Ovary (tissue), 3 donors: Measurements from ENCODE around the gene CHID1.

Source experiments
- CTCF ChIP-seq, 3 donors: fragments of 450-650 bp in 2 of 3; fragments of 200-600 bp in 1 of 3; IDR thresholded peaks; one replicate each; pipeline versions ENCODE4 v1.5.1 to v1.8.0; 2016 to 2022; ENCODE audit warnings: antibody characterized with exemption in 3 of 3, mild to moderate bottlenecking in 1 of 3
- EP300 ChIP-seq: sonication (generic); formaldehyde crosslinking; IDR thresholded peaks from one replicate; pipeline ENCODE4 v1.6.1; 2017; ENCODE audit warnings: antibody characterized with exemption
- POLR2A ChIP-seq: fragments of 450-650 bp; IDR thresholded peaks from one replicate; pipeline ENCODE4 v1.6.1; 2017; ENCODE audit warnings: antibody characterized with exemption, mild to moderate bottlenecking, moderate library complexity
- donor health status: DM: no; HTN: no; CAD: no.

- TF ChIP-seq POLR2A: no peak
- TF ChIP-seq CTCF (IDR thresholded peaks at IDR 0.05): no peak
- TF ChIP-seq EP300: no peak
Observed at GRCh38 chr11:914204-914603, 3.6 kb upstream of the CHID1 start.
